Astrocyte of the spinal cord (primary cell): ENCODE results near the gene TSPAN15.

Experiments used
- DNase-seq: peaks from one replicate; pipeline ENCODE4 v3.0.0; 2011; ENCODE audit warnings: low read depth, low spot score
- H3K4me3 ChIP-seq: 2 replicates; pipeline ENCODE4 v1.5.1; 2011; ENCODE audit warnings: low read depth, mild to moderate bottlenecking, low read length, moderate library complexity
- in situ Hi-C: cut with HindIII; loops from 2 replicates; pipeline ENCODE4 v1.10.0; 2017; ENCODE audit warnings: low sequenced_read_pairs
- TF ChIP-seq, protein P1 (sequence below): IDR thresholded peaks from 2 replicates; pipeline ENCODE4 v1.5.1; 2012; ENCODE audit warnings: low read depth, mild to moderate bottlenecking, low read length, inconsistent platforms

Gene TSPAN15

DNA sequence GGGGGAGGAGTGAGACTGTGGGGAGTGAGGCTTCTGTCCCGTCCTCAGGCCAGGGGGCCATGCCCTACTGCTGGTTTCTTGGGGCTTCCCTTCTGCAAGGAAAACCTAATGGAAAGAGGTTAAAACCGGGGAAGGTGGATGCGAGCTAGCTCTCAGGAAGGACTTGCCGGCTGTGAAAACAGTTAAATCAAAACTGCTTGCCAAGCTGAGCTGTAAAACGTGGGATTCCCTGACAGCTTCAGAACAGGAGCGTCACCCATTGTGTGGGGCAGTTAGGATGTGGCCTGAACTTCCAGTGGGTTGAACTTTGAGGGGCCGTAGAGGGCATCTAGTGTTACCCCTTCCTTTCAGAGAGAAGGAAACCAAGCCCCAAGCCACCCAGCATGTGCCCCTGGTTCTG lies 13.1 kb downstream of the TSPAN15 start:
- TF ChIP-seq, protein P1, sequence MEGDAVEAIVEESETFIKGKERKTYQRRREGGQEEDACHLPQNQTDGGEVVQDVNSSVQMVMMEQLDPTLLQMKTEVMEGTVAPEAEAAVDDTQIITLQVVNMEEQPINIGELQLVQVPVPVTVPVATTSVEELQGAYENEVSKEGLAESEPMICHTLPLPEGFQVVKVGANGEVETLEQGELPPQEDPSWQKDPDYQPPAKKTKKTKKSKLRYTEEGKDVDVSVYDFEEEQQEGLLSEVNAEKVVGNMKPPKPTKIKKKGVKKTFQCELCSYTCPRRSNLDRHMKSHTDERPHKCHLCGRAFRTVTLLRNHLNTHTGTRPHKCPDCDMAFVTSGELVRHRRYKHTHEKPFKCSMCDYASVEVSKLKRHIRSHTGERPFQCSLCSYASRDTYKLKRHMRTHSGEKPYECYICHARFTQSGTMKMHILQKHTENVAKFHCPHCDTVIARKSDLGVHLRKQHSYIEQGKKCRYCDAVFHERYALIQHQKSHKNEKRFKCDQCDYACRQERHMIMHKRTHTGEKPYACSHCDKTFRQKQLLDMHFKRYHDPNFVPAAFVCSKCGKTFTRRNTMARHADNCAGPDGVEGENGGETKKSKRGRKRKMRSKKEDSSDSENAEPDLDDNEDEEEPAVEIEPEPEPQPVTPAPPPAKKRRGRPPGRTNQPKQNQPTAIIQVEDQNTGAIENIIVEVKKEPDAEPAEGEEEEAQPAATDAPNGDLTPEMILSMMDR = no peak

DNA sequence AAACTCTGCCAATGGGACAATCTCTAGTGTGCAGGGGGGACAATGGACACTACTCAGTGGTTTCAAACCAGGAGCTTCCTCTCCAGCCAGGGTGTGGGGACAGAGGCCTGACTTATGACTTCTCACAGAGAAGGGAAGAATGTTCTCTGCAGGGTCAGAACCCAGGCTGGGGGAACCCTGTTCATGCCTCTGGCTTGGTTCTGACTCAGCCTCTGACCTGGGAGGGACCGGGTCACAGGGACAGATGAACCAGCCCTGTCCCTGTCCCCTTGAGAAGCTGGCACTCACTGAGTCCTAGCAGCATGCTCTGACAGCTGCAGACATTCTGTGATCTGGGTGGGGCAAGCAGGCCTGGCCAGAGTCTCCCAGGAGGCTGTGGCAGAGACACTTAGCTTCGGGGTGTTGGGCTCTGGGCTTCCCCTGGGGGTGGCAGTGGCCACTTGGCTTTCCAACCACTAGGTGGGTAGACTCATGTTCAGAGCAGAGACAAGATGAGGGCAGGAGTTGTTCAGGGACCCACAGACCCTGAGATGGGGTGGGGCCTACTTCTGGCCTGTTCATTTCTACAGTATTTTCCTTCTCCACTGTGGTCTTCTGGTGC lies 13.6 kb downstream of the TSPAN15 start:
- TF ChIP-seq, protein P1 = no peak
- no peak overlapping the region for H3K4me3 ChIP-seq
- no peak for DNase-seq
- in situ Hi-C loops = no loop called here

More for the DNA sequence above, 13.1 kb downstream of the TSPAN15 start:
- no peak overlapping the region for H3K4me3 ChIP-seq
- DNase-seq = no peak
- in situ Hi-C loops = no loop called here

DNA sequence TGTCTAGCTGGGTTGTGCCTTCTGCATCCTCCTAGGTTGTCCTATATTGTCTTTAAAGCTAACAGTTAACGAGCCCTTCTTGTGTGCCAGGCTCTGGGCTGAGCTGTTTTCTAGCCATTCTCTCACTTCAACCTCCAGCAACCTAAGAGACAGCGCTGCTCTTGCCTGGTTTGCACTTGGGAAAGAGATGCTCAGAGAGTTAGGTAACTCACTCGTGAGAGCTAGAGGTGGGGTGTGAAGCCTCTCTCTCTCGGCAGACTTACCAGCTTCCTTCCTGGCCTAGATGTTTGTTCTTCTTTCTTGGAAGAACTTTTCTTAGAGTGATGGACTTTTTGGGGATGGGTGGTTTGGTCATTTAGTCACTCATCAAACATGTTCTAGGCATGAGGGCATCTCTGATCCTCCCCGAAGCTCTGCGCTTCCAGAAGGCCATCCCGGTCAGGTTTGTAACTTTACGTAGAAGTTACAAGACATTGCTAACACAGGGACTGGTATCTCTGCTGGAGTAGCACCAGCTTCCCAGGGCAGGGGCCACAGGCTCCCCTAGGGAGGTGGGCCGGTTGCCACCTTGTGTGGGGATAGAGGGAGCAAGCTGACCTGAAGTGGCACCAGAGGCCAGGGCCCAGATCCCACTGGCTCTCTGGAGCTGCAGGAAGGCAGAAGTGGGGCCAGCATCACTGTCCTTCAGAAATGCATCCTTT lies 14.3 kb downstream of the TSPAN15 start:
- TF ChIP-seq, protein P1 = no peak
- no peak overlapping the region for H3K4me3 ChIP-seq
- in situ Hi-C loops = no loop called here
- DNase-seq = no peak

DNA sequence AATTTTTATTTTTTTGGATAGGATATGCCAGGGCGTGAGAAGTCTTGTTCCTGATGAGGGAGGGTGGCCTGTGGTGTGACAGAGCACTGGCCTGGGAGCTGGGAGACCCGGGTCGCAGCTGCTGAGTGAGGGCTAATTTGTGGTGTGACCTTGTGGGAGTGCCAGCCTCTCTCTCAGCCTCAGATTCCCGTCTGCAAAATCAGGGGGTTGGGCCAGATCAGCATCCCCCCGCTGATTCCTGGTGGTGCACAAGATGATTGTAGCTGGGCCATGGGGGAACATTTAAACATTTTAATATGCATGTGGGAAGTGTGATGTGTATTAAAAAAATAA lies 14.9 kb downstream of the TSPAN15 start:
- in situ Hi-C loops = no loop called here
- H3K4me3 ChIP-seq = no peak overlapping the region
- DNase-seq = no peak
- TF ChIP-seq, protein P1 = no peak

DNA sequence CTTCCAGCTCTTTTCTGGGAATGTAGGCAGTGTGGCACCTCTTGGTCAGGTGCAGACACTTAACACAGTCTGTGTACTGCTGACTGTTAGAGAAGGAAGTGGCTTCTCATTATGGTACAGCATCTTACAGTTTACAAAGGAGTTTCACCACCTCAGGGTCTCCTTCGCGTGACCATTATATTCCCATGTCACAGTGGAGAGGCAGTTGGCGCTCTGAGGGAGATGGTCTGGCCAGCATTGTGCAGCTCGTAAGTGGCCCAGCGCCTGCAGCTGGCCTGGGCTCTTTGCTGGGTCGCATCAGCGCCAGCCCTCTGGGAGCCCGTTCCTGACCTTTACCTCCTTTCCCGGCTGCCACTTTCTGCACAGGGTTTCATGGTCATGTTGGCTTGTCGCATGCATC lies 15.4 kb downstream of the TSPAN15 start:
- in situ Hi-C loops = no loop called here
- TF ChIP-seq, protein P1 = no peak
- DNase-seq = no peak
- H3K4me3 ChIP-seq = no peak overlapping the region

DNA sequence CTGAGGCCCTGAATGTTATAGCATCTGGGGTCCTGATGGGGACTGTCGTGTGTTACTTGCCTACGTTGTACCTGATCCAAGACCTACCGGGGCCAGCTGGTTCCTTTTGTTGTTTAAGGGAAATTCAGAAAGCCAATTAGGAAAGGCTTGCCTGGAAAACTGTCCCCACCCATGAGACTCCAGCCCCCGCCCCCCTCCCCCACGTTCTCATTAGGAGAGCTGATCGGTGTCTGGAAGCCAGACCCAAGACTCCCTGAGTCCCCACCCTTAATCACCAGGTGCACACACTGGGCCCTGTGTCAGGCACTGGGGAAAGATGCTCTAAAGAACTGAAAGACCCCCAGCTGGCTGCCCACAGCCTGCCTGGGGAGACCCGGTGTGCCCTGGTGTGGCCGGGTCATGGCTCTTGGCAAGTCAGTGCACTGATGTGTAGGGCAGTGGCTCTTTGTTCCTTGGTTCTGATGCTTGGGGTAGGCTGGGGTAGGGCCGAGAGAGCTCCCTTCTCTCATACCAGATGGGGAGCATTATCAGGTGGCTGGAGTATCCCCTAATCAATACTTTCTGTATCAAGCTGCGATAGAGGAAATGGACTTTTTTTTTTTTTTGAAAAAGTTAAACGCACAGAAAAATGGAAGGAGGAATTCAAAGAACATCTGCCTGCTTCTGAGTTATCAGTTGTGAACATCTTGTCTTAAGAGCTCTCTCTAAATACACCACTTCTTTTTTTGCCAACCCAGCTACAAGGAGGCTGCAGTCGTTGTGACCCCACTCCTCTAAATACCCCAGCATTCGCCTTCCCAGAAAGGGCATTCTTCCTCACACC lies 16.9 kb downstream of the TSPAN15 start:
- no peak overlapping the region for H3K4me3 ChIP-seq
- TF ChIP-seq, protein P1 = no peak
- in situ Hi-C loops = no loop called here
- DNase-seq = no peak
